ENCODE results near the gene ODF2. TPM values are rescaled to one million over a fixed set of nuclear protein-coding genes. Genes with fewer than 3 reads are reported as not detected.
"Not testable (repeated sequence)": the region's sequence is repeated elsewhere in the genome, so short reads cannot be mapped to it uniquely, and the experiment has no call there.

The ODF2 gene
- total RNA-seq, 8 experiments from 2014 or later, result 20.3 to 62.5 (median 42.7) TPM

DNA sequence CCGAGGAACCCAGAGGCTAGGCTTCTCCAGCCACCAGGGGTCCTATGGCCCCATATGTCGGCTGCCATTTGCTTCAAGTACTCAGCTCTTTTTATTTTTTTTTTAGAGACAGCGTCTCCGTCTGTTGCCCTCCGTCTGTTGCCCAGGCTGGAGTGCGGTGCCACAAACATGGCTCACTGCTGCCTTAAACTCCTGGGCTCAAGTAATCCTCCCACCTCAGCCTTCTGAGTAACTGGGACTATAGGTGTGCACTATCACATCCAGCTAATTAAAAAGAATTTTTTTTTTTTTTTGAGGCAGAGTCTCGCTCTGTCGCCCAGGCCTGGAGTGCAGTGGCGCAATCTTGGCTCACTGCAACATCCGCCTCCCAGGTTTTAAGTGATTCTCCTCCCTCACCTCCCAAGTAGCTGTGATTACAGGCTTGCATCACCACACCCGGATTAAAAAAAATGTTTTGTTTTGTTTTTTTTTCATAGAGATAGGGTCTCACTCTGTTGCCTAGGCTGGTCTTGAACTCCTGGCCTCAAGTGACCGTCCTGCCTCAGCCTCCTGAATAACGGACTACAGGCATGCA, 26.2 kb upstream of the ODF2 start:
- no peak for ATAC-seq (replicated peaks in 6 of 8)
- 84 to 100% (median 96%) methylated on average over 1 to 6 of the region's 13 CpGs; no CpG with 5 or more reads in 1 of the 10 experiments for WGBS, 10 experiments
- no peaks in the 10 kb centered on the region for H3K4me1 ChIP-seq (replicated peaks in 1 of 2)
- in situ Hi-C loops (cut with MboI; ENCODE audit: low pct_unique_long_range_greater_than_20kb in 2 of 9, low sequenced_read_pairs in 9 of 9, unreplicated experiment in 9 of 9), result no loop called here
- no peak overlapping the region for H3K27ac ChIP-seq
- H3K4me3 ChIP-seq, result no peak overlapping the region

DNA sequence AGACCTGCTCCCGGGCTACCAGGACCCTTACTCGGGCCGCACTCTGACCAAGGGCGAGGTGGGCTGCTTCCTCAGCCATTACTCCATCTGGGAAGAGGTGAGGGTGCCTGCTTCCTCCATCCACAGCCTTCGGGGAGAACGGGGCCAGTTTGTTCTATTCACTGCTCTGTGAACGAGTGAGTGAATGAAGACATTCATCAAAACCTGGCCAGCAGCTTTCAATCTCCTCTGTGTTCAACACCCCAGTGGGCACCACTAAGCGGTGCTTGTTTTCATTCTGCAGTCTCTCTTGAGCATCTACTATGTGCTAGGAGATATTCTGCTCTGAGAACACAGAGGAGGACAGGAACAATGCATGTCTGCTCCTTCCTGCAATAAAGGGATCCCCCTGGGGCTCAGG, 24.6 kb upstream of the ODF2 start:
- in situ Hi-C loops (cut with MboI; ENCODE audit: low pct_unique_long_range_greater_than_20kb in 2 of 9, low sequenced_read_pairs in 9 of 9, unreplicated experiment in 9 of 9), result no loop called here
- ATAC-seq (replicated peaks in 6 of 8), result no peak
- Histone ChIP-seq H3K4me3 (no peak overlapping the region), H3K4me1 (replicated peaks in 1 of 2) (no peaks in the 10 kb centered on the region), H3K27ac (no peak overlapping the region)
- 83 to 100% (median 93%) methylated on average over 1 to 5 of the region's 8 CpGs; no CpG with 5 or more reads in 7 of the 10 experiments for WGBS, 10 experiments

DNA sequence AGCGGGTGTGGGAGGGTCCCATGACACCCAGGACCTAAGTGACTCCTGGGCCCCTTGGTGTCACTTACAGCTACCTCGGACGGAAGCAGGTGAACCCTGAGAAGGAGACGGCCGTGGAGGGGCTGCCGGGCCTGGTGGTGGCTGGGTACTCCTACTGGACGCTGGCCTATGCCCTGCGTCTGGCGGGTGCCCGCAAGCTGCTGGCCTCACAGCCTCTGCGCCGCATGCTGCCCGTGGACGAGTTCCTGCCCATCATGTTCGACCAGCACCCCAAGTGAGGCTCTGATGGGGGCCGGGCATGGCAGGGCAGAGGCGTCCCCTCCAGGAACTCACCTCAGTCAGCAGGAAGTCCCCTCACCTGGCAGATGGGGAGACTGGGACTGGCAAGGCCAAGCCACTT, 21.5 kb upstream of the ODF2 start:
- 100% methylated on average over 1 to 3 of the region's 17 CpGs; no CpG with 5 or more reads in 8 of the 10 experiments for WGBS, 10 experiments
- in situ Hi-C loops (cut with MboI; ENCODE audit: low pct_unique_long_range_greater_than_20kb in 2 of 9, low sequenced_read_pairs in 9 of 9, unreplicated experiment in 9 of 9), result no loop called here
- ATAC-seq (replicated peaks in 6 of 8), result no peak

DNA sequence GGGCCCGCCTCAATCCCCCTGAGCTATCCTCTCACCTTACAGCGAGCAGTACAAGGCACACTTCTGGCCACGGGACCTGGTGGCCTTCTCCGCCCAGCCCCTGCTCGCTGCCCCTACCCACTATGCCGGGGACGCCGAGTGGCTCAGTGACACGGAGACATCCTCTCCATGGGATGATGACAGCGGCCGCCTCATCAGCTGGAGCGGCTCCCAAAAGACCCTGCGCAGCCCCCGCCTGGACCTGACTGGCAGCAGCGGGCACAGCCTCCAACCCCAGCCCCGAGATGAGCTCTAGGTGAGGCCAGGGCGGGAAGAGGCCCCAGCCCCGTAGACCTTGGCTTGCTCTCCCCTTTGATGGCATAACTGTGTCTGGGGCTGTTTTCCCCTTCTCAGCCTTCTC, 20.2 kb upstream of the ODF2 start:
- no peak for ATAC-seq (replicated peaks in 6 of 8)
- 78 to 96% (median 83%) methylated on average over 1 to 8 of the region's 18 CpGs; no CpG with 5 or more reads in 7 of the 10 experiments for WGBS, 10 experiments
- Histone ChIP-seq H3K27ac (no peak overlapping the region), H3K4me3 (no peak overlapping the region), H3K4me1 (replicated peaks in 1 of 2) (peaks cover 5 to 8% of the 10 kb centered on the region in 2 donors)
- in situ Hi-C loops (cut with MboI; ENCODE audit: low pct_unique_long_range_greater_than_20kb in 2 of 9, low sequenced_read_pairs in 9 of 9, unreplicated experiment in 9 of 9), result no loop called here

More for the DNA sequence above, 21.5 kb upstream of the ODF2 start:
- Histone ChIP-seq H3K4me3 (no peak overlapping the region), H3K27ac (no peak overlapping the region), H3K4me1 (replicated peaks in 1 of 2) (peaks cover 5 to 7% of the 10 kb centered on the region in 2 donors)

DNA sequence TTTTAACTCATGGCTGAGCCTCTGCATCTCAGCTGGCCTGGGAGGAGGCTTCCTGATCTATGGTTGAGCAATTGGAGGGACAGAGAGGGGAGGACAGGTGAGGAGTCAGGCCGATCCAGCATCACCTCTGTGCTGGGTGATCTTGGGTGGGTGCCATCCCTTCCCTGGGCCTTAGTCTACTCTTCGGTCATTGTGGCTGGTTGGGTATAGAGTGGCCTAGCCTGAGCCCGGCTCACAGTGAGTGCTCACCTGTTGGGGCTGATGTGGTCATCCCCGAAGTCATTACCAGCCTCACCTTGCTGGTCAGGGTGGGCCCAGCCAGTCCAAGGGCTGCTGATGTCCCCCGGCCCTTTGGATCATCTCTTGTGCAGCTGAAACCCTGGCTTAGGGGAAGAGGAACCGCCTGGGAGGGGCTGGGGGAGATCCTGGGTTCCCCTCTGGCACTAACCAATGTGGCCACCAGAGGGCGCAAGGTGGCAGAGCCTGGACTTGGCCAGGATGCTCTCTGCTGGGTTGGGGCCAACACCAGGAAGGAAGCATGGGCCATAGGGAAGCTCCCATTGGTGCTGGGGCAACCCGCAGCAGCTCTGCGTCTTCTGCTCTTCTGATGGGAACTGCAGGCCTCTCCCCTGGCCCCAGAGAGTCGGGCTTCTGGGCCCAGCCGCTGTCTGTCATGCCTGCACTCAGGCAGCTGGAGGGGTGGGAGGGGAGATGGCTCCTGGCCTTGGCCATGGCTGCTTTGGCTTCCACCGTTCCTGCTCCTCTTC, 17.3 kb upstream of the ODF2 start:
- peak; percentile 85 to 98 (median 92) for ATAC-seq (replicated peaks in 6 of 8)

DNA sequence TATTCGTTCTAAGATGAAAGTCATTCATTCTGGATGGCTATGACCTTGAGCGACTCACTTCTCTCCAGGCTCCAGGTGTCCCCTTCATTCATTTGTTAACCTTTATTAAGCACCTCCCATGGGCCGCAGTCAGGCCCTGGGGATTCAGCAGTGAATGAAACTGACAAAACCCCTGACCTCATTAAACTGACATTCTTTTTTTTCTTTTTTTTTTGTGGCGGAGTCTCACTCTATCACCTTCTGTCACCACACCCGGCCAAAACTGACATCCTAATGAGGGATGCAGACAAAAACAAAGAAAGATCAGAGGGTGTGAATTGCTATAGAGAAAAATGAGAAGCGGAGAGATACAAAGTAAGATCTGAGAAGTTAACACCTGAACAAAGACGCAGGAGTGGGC, 16.5 kb upstream of the ODF2 start:
- in situ Hi-C loops (cut with MboI; ENCODE audit: low pct_unique_long_range_greater_than_20kb in 2 of 9, low sequenced_read_pairs in 9 of 9, unreplicated experiment in 9 of 9), result no loop called here
- H3K4me3 ChIP-seq, result no peak overlapping the region
- 43 to 100% (median 80%) methylated on average over 1 to 6 of the region's 7 CpGs for WGBS, 10 experiments
- ATAC-seq (replicated peaks in 6 of 8), result no peak
- H3K4me1 ChIP-seq (replicated peaks in 1 of 2), result peaks cover 5 to 8% of the 10 kb centered on the region in 2 donors
- no peak overlapping the region for H3K27ac ChIP-seq

More for the DNA sequence above, 17.3 kb upstream of the ODF2 start:
- peaks cover 5 to 8% of the 10 kb centered on the region in 2 donors for H3K4me1 ChIP-seq (replicated peaks in 1 of 2)
- H3K27ac ChIP-seq, result no peak overlapping the region
- 10 to 82% (median 55%) methylated on average over 2 to 5 of the region's 12 CpGs; no CpG with 5 or more reads in 7 of the 10 experiments for WGBS, 10 experiments
- in situ Hi-C loops (cut with MboI; ENCODE audit: low pct_unique_long_range_greater_than_20kb in 2 of 9, low sequenced_read_pairs in 9 of 9, unreplicated experiment in 9 of 9), result no loop called here
- H3K4me3 ChIP-seq, result no peak overlapping the region

DNA sequence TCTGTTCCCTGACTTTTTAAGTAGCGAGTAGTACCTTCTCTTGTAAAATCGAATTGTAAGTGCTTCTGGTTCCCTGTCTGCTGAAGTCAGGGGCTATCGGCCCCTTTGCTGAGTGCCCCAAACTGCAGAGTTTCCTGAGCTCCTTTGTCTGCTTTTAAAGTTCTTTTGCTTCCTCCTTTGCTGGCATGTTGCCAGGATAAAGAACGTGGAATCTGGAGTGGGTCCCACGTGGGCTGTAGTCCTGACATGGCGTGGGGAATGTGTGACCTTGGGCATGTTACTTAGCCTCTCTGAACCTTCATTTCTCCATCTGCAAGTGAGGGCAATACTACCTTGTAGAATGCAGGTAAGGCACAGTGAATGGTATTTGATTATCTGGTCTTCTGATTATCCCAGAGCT, 13.7 kb upstream of the ODF2 start:
- 36 to 100% (median 74%) methylated on average over 1 to 6 of the region's 6 CpGs; no CpG with 5 or more reads in 3 of the 10 experiments for WGBS, 10 experiments
- H3K4me1 ChIP-seq (replicated peaks in 1 of 2), result peaks cover 5 to 8% of the 10 kb centered on the region in 2 donors
- no peak for ATAC-seq (replicated peaks in 6 of 8)
- H3K4me3 ChIP-seq, result no peak overlapping the region
- in situ Hi-C loops (cut with MboI; ENCODE audit: low pct_unique_long_range_greater_than_20kb in 2 of 9, low sequenced_read_pairs in 9 of 9, unreplicated experiment in 9 of 9), result no loop called here
- H3K27ac ChIP-seq, result no peak overlapping the region

DNA sequence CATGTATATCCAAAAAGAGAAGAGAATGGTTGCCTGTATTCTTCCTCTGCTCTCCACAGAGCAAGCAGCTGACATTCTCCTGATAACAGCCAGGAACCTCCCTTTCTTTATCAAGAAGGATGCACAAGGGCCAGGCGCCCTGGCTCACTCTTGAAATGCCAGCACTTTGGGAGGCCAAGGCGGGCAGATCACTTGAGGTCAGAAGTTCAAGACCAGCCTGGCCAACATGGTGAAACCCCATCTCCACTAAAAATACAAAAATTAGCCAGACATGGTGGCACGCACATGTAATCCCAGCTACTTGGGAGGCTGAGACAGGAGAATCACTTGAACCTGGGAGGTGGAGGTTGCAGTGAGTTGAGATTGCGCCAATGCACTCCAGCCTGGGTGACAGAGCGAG, 9.3 kb upstream of the ODF2 start:
- WGBS, 10 experiments, result 40 to 95% (median 82%) methylated on average over 1 to 4 of the region's 5 CpGs; no CpG with 5 or more reads in 2 of the 10 experiments
- in situ Hi-C loops (cut with MboI; ENCODE audit: low pct_unique_long_range_greater_than_20kb in 2 of 9, low sequenced_read_pairs in 9 of 9, unreplicated experiment in 9 of 9); H3K4me1 ChIP-seq (replicated peaks in 1 of 2); H3K4me3 ChIP-seq; ATAC-seq (replicated peaks in 6 of 8); H3K27ac ChIP-seq: not testable (repeated sequence)

DNA sequence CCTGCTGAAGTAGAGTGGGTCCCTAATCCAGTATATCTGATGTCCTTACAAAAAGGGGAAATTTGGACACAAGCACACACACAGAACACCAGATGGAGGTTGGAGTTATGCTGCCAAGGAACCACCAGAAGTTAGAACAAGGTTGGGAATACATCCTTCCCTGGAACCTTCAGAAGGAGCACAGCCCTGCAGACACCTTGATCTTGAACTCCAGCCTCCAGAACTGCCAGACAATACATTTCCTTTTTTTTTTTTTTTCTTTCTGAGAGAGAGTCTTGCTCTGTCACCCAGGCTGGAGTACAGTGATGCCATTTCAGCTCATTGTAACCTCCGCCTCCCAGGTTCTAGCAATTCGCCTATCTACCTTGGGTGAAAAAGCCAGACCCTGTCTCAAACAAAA, 7.1 kb upstream of the ODF2 start:
- in situ Hi-C loops (cut with MboI; ENCODE audit: low pct_unique_long_range_greater_than_20kb in 2 of 9, low sequenced_read_pairs in 9 of 9, unreplicated experiment in 9 of 9), result no loop called here
- 83 to 100% (median 94%) methylated on average over 1 to 2 of the region's 2 CpGs; no CpG with 5 or more reads in 3 of the 10 experiments for WGBS, 10 experiments
- no peak for ATAC-seq (replicated peaks in 6 of 8)
- Histone ChIP-seq H3K4me3 (no peak overlapping the region), H3K4me1 (replicated peaks in 1 of 2) (no peaks in the 10 kb centered on the region), H3K27ac (no peak overlapping the region)

DNA sequence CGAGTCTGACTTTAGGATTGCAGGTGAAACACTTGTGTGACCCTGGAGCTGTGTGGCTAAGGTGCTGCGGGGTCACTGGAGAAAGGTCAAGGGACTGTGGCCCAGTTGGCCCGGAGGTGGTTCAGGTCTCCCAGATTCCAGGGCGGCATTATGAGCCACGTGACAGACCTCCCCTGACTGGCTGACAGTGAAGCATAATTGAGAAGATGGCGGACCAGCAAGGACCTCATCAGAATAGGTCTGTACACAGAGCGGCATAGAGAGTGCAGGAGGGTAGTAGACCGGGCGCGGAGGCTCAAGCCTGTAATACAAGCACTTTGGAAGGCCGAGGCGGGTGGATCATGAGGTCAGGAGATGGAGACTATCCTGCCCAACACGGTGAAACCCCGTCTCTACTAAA, 815 bp upstream of the ODF2 start:
- Histone ChIP-seq H3K4me1 (replicated peaks in 1 of 2) (peaks cover 8 to 9% of the 10 kb centered on the region in 2 donors), H3K27ac (peak overlapping the region; percentile 94), H3K4me3 (no peak overlapping the region)
- in situ Hi-C loops (cut with MboI; ENCODE audit: low pct_unique_long_range_greater_than_20kb in 2 of 9, low sequenced_read_pairs in 9 of 9, unreplicated experiment in 9 of 9), result no loop called here
- 85 to 100% (median 98%) methylated on average over 1 to 5 of the region's 14 CpGs; no CpG with 5 or more reads in 6 of the 10 experiments for WGBS, 10 experiments
- no peak for ATAC-seq (replicated peaks in 6 of 8)

DNA sequence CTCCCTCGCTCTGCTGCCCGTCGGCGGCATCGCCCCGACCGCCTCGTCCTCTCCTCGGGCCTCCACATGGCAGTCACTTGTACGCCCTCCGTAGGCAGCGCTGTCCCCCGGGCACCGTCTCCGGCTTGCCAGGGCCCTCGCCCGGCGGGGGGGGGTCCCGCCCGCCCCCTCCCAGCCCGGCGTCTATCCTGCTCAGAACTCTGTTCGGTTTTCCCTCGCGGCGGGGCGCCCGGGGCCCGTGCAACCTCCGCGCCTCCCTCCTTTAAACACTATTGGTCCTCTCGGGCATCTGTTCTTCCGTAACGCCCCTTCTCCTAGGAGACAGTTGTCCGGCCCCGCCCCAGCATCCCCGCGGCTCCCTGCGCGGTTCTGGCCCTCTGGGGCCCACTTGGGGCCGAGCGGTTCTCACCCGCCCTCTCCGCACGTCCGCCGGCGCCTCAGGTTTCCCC, 831 bp downstream of the ODF2 start:
- in situ Hi-C loops (cut with MboI; ENCODE audit: low pct_unique_long_range_greater_than_20kb in 2 of 9, low sequenced_read_pairs in 9 of 9, unreplicated experiment in 9 of 9), result no loop called here
- Histone ChIP-seq H3K4me3 (peak overlapping the region; percentile 84 to 90 (median 86)), H3K4me1 (replicated peaks in 1 of 2) (peaks cover 8 to 9% of the 10 kb centered on the region in 2 donors), H3K27ac (peak overlapping the region; percentile 80 to 87)
- ATAC-seq (replicated peaks in 6 of 8), result peak; percentile 54 to 76 (median 63)
- 2% methylated on average over 8 of the region's 48 CpGs; no CpG with 5 or more reads in 9 of the 10 experiments for WGBS, 10 experiments

DNA sequence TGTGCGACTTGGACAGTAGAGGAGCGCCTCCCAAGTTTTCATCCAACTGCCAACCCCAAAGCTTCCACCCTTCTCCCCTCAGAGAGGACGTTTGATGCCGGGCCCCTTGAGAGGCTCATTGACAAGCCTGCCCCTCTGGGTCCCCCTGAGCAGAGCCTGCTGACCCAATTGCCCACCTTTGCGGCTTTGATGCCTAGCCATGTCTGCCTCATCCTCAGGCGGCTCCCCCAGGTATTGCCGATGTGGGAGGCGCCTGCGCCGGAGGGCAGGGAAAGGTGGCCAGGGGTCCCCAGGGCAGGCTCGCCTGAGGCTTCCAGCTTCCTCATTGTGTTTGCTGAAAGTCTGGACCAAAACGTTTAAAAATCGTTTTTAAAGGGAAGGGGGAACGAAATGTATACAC, 1.4 kb downstream of the ODF2 start:
- peaks cover 8 to 9% of the 10 kb centered on the region in 2 donors for H3K4me1 ChIP-seq (replicated peaks in 1 of 2)
- peak overlapping the region; percentile 84 to 90 (median 86) for H3K4me3 ChIP-seq
- H3K27ac ChIP-seq, result no peak overlapping the region
- no peak for ATAC-seq (replicated peaks in 6 of 8)
- in situ Hi-C loops (cut with MboI; ENCODE audit: low pct_unique_long_range_greater_than_20kb in 2 of 9, low sequenced_read_pairs in 9 of 9, unreplicated experiment in 9 of 9), result no loop called here
- WGBS, 10 experiments, result 0 to 56% (median 11%) methylated on average over 1 to 5 of the region's 14 CpGs; no CpG with 5 or more reads in 4 of the 10 experiments

DNA sequence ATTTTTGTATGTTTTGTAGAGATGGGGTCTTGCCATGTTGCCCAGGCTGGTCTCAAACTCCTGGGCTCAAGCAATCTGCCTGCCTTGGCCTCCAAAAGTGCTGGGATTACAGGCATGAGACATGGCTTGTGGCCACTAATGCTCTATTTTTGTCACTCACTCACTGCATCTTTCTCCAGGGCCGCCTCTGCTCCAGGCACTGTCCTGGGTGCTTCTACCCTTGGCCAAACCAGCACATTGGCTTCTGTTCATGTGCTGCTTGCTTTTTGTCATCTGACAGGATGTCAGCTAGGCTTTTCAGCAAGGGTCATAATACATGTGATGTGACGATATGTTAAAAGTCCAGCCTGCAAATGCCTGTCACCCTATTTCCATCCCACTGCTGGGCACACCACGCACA, 3.2 kb downstream of the ODF2 start:
- Histone ChIP-seq H3K4me1 (replicated peaks in 1 of 2) (peaks cover 8 to 9% of the 10 kb centered on the region in 2 donors), H3K4me3 (no peak overlapping the region), H3K27ac (no peak overlapping the region)
- in situ Hi-C loops (cut with MboI; ENCODE audit: low pct_unique_long_range_greater_than_20kb in 2 of 9, low sequenced_read_pairs in 9 of 9, unreplicated experiment in 9 of 9), result no loop called here
- no peak for ATAC-seq (replicated peaks in 6 of 8)
- WGBS, 10 experiments, result 83 to 100% (median 100%) methylated on average over 1 to 2 of the region's 3 CpGs; no CpG with 5 or more reads in 4 of the 10 experiments

All from motor neuron (in vitro differentiated cells).